Measurements from ENCODE around the gene LSP1. TPM values are rescaled to one million over a fixed set of nuclear protein-coding genes. Genes with fewer than 3 reads are reported as not detected.

The LSP1 gene
- total and polyA plus RNA-seq, 8 donors = 9.8 to 239 (median 58.9) TPM

- H3K4me1 ChIP-seq = peaks cover 13 to 66% (median 52%) of the 10 kb centered on the region in 4 donors
- H3K36me3 ChIP-seq = no peaks in the 10 kb centered on the region
- peak overlapping the region; percentile 63 to 88 (median 78) for H3K27ac ChIP-seq
- WGBS, 5 donors = 51 to 73% (median 56%) methylated on average over 32 to 34 of the region's 34 CpGs
- intact Hi-C loops (cut with DNase I; ENCODE audit: low total_unique reads) = no loop called here
- TF ChIP-seq POLR2AphosphoS5 (IDR thresholded peaks at IDR 0.05) (no peak), POLR2A (IDR thresholded peaks at IDR 0.05) (no peak), CTCF (IDR thresholded peaks at IDR 0.05) (no peak), EP300 (IDR thresholded peaks at IDR 0.05) (no peak)
- peaks cover 0 to 35% (median 0%) of the 10 kb centered on the region in 3 donors for H3K27me3 ChIP-seq
- peak overlapping the region; percentile 31 to 41 (median 36) for H3K4me3 ChIP-seq
- no peaks in the 10 kb centered on the region for H3K9me3 ChIP-seq
- DNase-seq = no peak
Measured at GRCh38 chr11:1869427-1870325, 16.8 kb downstream of the LSP1 start.

- Histone ChIP-seq H3K27ac (peak overlapping the region; percentile 54 to 88 (median 78)), H3K27me3 (peaks cover 0 to 41% (median 0%) of the 10 kb centered on the region in 3 donors), H3K4me3 (peak overlapping the region; percentile 31 to 41 (median 36)), H3K4me1 (peaks cover 7 to 66% (median 52%) of the 10 kb centered on the region in 4 donors), H3K9me3 (no peaks in the 10 kb centered on the region), H3K36me3 (no peaks in the 10 kb centered on the region)
- no peak for DNase-seq
- TF ChIP-seq CTCF (IDR thresholded peaks at IDR 0.05) (no peak), POLR2A (IDR thresholded peaks at IDR 0.05) (no peak), POLR2AphosphoS5 (IDR thresholded peaks at IDR 0.05) (no peak), EP300 (IDR thresholded peaks at IDR 0.05) (no peak)
- intact Hi-C loops (cut with DNase I; ENCODE audit: low total_unique reads) = no loop called here
- WGBS, 5 donors = 65 to 74% (median 70%) methylated on average over 8 to 12 of the region's 12 CpGs
Measured at GRCh38 chr11:1870326-1870696, 17.4 kb downstream of the LSP1 start.

- Histone ChIP-seq H3K36me3 (no peaks in the 10 kb centered on the region), H3K9me3 (no peaks in the 10 kb centered on the region), H3K27ac (peak overlapping the region; percentile 54 to 88 (median 78)), H3K27me3 (peaks cover 0 to 46% (median 0%) of the 10 kb centered on the region in 3 donors), H3K4me1 (peaks cover 9 to 66% (median 52%) of the 10 kb centered on the region in 4 donors), H3K4me3 (peak overlapping the region; percentile 31 to 41 (median 36))
- intact Hi-C loops (cut with DNase I; ENCODE audit: low total_unique reads) = no loop called here
- TF ChIP-seq POLR2A (IDR thresholded peaks at IDR 0.05) (no peak), EP300 (IDR thresholded peaks at IDR 0.05) (no peak), CTCF (IDR thresholded peaks at IDR 0.05) (no peak), POLR2AphosphoS5 (IDR thresholded peaks at IDR 0.05) (no peak)
- WGBS, 5 donors = 14 to 36% (median 29%) methylated on average over 46 to 50 of the region's 50 CpGs
- DNase-seq = peak in 1 of 2 donors; percentile 46
Measured at GRCh38 chr11:1870721-1871466, 18.0 kb downstream of the LSP1 start.

GRCh38 chr11:1871531-1871930, 18.6 kb downstream of the LSP1 start:
- peak overlapping the region; percentile 54 to 88 (median 78) for H3K27ac ChIP-seq
- 71 to 83% (median 76%) methylated on average over 11 to 15 of the region's 15 CpGs for WGBS, 5 donors
- TF ChIP-seq CTCF (IDR thresholded peaks at IDR 0.05) = no peak
- no peak for TF ChIP-seq POLR2A (IDR thresholded peaks at IDR 0.05)
- no peak for TF ChIP-seq EP300 (IDR thresholded peaks at IDR 0.05)
- TF ChIP-seq POLR2AphosphoS5 (IDR thresholded peaks at IDR 0.05) = no peak
- DNase-seq = no peak
- peak overlapping the region; percentile 31 to 41 (median 36) for H3K4me3 ChIP-seq
- peaks cover 0 to 46% (median 0%) of the 10 kb centered on the region in 3 donors for H3K27me3 ChIP-seq
- H3K4me1 ChIP-seq = peaks cover 16 to 66% (median 53%) of the 10 kb centered on the region in 4 donors
- no peaks in the 10 kb centered on the region for H3K36me3 ChIP-seq
- intact Hi-C loops (cut with DNase I; ENCODE audit: low total_unique reads) = no loop called here
- H3K9me3 ChIP-seq = no peaks in the 10 kb centered on the region

Data from stomach (tissue), 9 donors.